ENCODE data around the gene ATP6V0A4. TPM values are rescaled to one million over a fixed set of nuclear protein-coding genes. Genes with fewer than 3 reads are reported as not detected.

ATP6V0A4 gene
- total RNA-seq, 1 donor from 2014 or later, result not detected

DNA sequence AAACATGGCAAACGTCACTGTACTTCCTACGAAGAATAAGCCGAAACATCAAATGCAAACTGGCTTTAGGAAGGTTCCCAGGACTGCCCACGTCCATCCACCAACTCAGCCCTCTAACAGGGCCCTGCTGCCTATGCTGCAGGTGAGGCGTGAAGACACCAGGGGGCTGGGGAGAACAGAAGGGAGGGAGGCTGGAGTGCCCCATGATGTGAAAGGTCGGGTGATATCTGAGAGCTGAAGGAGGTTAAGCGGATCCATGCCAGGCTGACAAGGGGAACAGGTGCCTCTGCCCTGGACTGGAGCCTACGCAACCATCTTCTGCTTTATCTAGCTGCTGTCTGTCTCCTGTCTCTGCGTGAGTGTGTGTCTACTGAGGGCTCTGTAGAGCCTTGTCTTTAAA lies 40.2 kb upstream of the ATP6V0A4 start:
- Mint-ChIP-seq H3K27ac (ENCODE audit: unreplicated experiment) (no peak overlapping the region), H3K27me3 (ENCODE audit: unreplicated experiment) (peaks cover 3% of the 10 kb centered on the region), H3K4me1 (ENCODE audit: unreplicated experiment) (peaks cover 19% of the 10 kb centered on the region), H3K36me3 (ENCODE audit: low read depth, unreplicated experiment) (peaks cover 5% of the 10 kb centered on the region), H3K4me3 (ENCODE audit: unreplicated experiment) (no peak overlapping the region), H3K9me3 (ENCODE audit: unreplicated experiment) (no peaks in the 10 kb centered on the region)
- no peak for DNase-seq (ENCODE audit: low spot score)
- no peak for TF ChIP-seq CTCF (IDR thresholded peaks at IDR 0.05; ENCODE audit: unreplicated experiment)

- no peak overlapping the region for H3K27ac Mint-ChIP-seq (ENCODE audit: unreplicated experiment)
- no peak for TF ChIP-seq CTCF (IDR thresholded peaks at IDR 0.05; ENCODE audit: unreplicated experiment)
- H3K9me3 Mint-ChIP-seq (ENCODE audit: unreplicated experiment), result no peaks in the 10 kb centered on the region
- peaks cover 23% of the 10 kb centered on the region for H3K4me1 Mint-ChIP-seq (ENCODE audit: unreplicated experiment)
- no peak overlapping the region for H3K4me3 Mint-ChIP-seq (ENCODE audit: unreplicated experiment)
- DNase-seq (ENCODE audit: low spot score), result peak; percentile 28
- peaks cover 3% of the 10 kb centered on the region for H3K27me3 Mint-ChIP-seq (ENCODE audit: unreplicated experiment)
- peaks cover 5% of the 10 kb centered on the region for H3K36me3 Mint-ChIP-seq (ENCODE audit: low read depth, unreplicated experiment)
These were observed 39.6 kb upstream of the ATP6V0A4 start for GRCh38 chr7:138837627-138838026.

DNA sequence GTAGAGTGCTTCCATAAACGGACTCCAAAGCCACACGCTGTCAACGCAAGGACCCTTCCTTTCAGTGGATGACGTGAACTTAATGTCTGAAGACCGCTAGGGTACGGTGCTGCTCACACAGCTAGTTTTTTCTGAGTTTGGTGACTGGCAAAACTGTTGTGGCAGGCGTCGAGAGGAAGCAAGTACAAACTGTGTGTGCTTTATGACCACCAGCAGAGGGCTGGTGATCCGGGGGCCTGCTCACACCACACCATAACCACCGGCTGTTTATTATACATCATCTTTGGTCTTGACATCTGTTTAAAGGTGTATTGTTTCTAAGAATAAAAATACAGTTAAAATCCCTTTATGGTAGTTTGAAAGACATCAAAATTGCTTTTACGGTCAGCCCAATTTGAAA lies 37.1 kb upstream of the ATP6V0A4 start:
- Mint-ChIP-seq H3K27me3 (ENCODE audit: unreplicated experiment) (no peaks in the 10 kb centered on the region), H3K4me1 (ENCODE audit: unreplicated experiment) (peaks cover 23% of the 10 kb centered on the region), H3K27ac (ENCODE audit: unreplicated experiment) (no peak overlapping the region), H3K9me3 (ENCODE audit: unreplicated experiment) (no peaks in the 10 kb centered on the region), H3K4me3 (ENCODE audit: unreplicated experiment) (no peak overlapping the region), H3K36me3 (ENCODE audit: low read depth, unreplicated experiment) (peaks cover 5% of the 10 kb centered on the region)
- DNase-seq (ENCODE audit: low spot score), result no peak
- no peak for TF ChIP-seq CTCF (IDR thresholded peaks at IDR 0.05; ENCODE audit: unreplicated experiment)

DNA sequence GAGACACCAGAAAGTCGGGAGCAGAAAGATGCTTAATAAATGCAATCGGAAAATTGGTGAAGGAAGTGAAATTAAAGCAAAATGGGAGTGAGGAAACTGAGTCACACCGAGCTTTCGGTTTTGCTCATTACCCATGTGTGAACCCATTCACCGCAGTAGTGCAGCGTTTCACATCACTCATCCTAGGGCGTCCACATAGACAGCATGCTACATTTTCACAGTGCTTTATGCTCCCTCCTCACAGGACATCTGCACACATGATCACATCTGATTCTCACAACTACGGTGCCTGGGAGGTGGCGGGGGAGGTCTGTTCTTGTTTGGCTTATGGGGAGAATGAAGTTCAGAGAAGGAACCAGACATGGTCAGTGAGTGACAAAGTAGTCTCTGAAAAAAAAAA lies 36.6 kb upstream of the ATP6V0A4 start:
- no peaks in the 10 kb centered on the region for H3K9me3 Mint-ChIP-seq (ENCODE audit: unreplicated experiment)
- no peak for TF ChIP-seq CTCF (IDR thresholded peaks at IDR 0.05; ENCODE audit: unreplicated experiment)
- no peaks in the 10 kb centered on the region for H3K27me3 Mint-ChIP-seq (ENCODE audit: unreplicated experiment)
- no peak for DNase-seq (ENCODE audit: low spot score)
- H3K4me1 Mint-ChIP-seq (ENCODE audit: unreplicated experiment), result peaks cover 23% of the 10 kb centered on the region
- no peak overlapping the region for H3K27ac Mint-ChIP-seq (ENCODE audit: unreplicated experiment)
- no peak overlapping the region for H3K4me3 Mint-ChIP-seq (ENCODE audit: unreplicated experiment)
- H3K36me3 Mint-ChIP-seq (ENCODE audit: low read depth, unreplicated experiment), result peaks cover 5% of the 10 kb centered on the region

DNA sequence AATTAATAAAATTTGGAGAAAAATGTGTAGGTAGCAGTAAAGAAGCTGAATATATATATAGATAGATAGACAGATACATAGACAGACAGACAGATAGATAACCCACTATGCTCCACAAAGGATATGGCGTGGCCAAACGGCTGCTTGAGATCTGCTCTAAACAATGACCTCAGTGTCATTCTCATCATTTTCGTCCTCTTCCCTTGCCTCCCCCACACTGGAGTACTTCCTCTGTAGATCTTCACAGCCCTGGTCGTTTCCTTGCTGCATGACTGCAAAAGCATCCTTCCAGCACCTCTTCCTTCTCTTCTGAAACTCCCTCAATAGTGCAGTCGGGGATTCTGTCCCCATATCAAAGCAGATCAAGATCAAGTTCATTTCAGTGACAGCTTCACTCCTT lies 35.6 kb upstream of the ATP6V0A4 start:
- no peak overlapping the region for H3K4me3 Mint-ChIP-seq (ENCODE audit: unreplicated experiment)
- H3K4me1 Mint-ChIP-seq (ENCODE audit: unreplicated experiment), result peaks cover 23% of the 10 kb centered on the region
- DNase-seq (ENCODE audit: low spot score), result no peak
- H3K9me3 Mint-ChIP-seq (ENCODE audit: unreplicated experiment), result no peaks in the 10 kb centered on the region
- TF ChIP-seq CTCF (IDR thresholded peaks at IDR 0.05; ENCODE audit: unreplicated experiment), result no peak
- peaks cover 5% of the 10 kb centered on the region for H3K36me3 Mint-ChIP-seq (ENCODE audit: low read depth, unreplicated experiment)
- H3K27me3 Mint-ChIP-seq (ENCODE audit: unreplicated experiment), result no peaks in the 10 kb centered on the region
- no peak overlapping the region for H3K27ac Mint-ChIP-seq (ENCODE audit: unreplicated experiment)
